SK-N-MC (cell line): ENCODE data around the gene ARAF.
"Not testable (repeated sequence)": the region's sequence is repeated elsewhere in the genome, so short reads cannot be mapped to it uniquely, and the experiment has no call there.

Experiments
- DNase-seq: peaks from one replicate; pipeline ENCODE4 v3.0.0-alpha.2; 2011; ENCODE audit warnings: low read depth, low spot score
- H3K27ac ChIP-seq: fragments of 200-600 bp; sonication (generic); 2 replicates; pipeline ENCODE4 v1.5.1; 2016; ENCODE audit warnings: mixed run types
- H3K36me3 ChIP-seq: fragments of 200-600 bp; sonication (generic); 2 replicates; pipeline ENCODE4 v1.6.1; 2017; ENCODE audit warnings: antibody characterized with exemption, low read length, mixed read lengths; ENCODE audit not compliant: insufficient read depth
- H3K4me3 ChIP-seq: fragments of 200-600 bp; sonication (generic); 2 replicates; pipeline ENCODE4 v1.5.1; 2016
- H3K9ac ChIP-seq: fragments of 200-600 bp; sonication (generic); 2 replicates; pipeline ENCODE4 v1.8.0; 2017; ENCODE audit warnings: mixed run types, mixed read lengths; ENCODE audit not compliant: insufficient read length
- H3K9me3 ChIP-seq: fragments of 200-600 bp; sonication (generic); 2 replicates; pipeline ENCODE4 v1.6.1; 2017; ENCODE audit warnings: low read depth, mild to moderate bottlenecking, antibody characterized with exemption, low read length, moderate library complexity, mixed read lengths
- EZH2 ChIP-seq: fragments of 200-600 bp; sonication (generic); IDR thresholded peaks from one replicate; pipeline ENCODE4 v1.6.1; 2017; ENCODE audit warnings: antibody characterized with exemption
- FOXP2 ChIP-seq: optimal IDR thresholded peaks from 2 replicates; pipeline ENCODE3; 2011; ENCODE audit warnings: mild to moderate bottlenecking, moderate library complexity; ENCODE audit not compliant: insufficient read depth; ENCODE audit errors: extremely low read length, control extremely low read depth
- POLR2AphosphoS5 ChIP-seq: IDR thresholded peaks from 2 replicates; pipeline ENCODE4 v1.6.1; 2012; ENCODE audit warnings: mild to moderate bottlenecking, low read depth, low read length, borderline replicate concordance

Gene ARAF

GRCh38 chrX:47587906-47588735 is 27.1 kb downstream of the ARAF start:
- Histone ChIP-seq H3K27ac (no peak overlapping the region), H3K9ac (no peak overlapping the region), H3K4me3 (no peak overlapping the region), H3K36me3 (no peaks in the 10 kb centered on the region), H3K9me3 (no peaks in the 10 kb centered on the region)
- DNase-seq: no peak
- no peak for TF ChIP-seq EZH2
- no peak for TF ChIP-seq POLR2AphosphoS5
- no peak for TF ChIP-seq FOXP2

DNA sequence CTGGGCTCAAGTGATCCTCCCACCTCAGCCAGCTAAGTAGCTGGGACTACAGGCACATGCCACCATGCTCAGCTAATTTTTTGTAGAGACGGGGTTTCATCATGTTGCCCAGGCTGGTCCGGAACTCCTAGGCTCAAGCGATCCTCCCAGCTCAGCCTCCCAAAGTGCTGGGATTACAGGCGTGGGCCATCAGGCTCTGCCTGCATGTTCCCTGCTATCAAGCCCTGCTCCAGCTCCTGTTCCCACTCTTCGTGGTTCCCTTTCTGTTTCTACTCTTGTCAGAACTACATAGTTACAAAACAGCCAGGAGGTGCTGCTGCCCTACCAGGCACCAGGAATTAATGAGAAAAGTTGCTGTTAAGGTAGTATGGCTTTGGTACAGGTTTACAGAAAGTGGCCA is 30.0 kb downstream of the ARAF start:
- no peak overlapping the region for H3K4me3 ChIP-seq
- TF ChIP-seq EZH2 (no peak), POLR2AphosphoS5 (no peak), FOXP2 (no peak)
- H3K9ac ChIP-seq: no peak overlapping the region
- H3K9me3 ChIP-seq: no peaks in the 10 kb centered on the region
- DNase-seq: no peak
- no peak overlapping the region for H3K27ac ChIP-seq
- no peaks in the 10 kb centered on the region for H3K36me3 ChIP-seq

DNA sequence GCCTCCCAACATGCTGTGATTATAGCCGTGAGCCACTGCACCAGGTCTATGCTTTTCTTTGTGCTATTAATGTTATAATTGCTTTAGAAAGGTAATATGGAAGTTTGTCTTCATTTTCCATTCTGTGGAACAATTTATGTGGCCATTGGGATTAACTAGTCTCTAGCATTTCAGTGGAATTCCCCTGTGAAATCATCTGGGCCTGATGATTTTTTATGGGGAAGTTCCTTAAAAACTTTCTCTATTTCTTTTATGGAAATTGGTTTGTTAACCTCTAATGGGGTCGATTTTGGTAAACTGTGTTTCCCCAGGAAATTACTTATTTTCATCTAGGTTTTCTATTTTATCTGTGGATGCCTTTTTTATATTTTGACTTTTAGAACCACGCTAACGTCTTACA is 32.5 kb downstream of the ARAF start:
- no peak overlapping the region for H3K9ac ChIP-seq
- H3K4me3 ChIP-seq: no peak overlapping the region
- TF ChIP-seq POLR2AphosphoS5 (no peak), EZH2 (no peak), FOXP2 (no peak)
- no peak overlapping the region for H3K27ac ChIP-seq
- DNase-seq: no peak
- 0 out of 2 replicates have a peak, but pooled peaks cover 6% of the 10 kb centered on the region for H3K36me3 ChIP-seq
- no peaks in the 10 kb centered on the region for H3K9me3 ChIP-seq

GRCh38 chrX:47595716-47596251 is 34.8 kb downstream of the ARAF start:
- no peaks in the 10 kb centered on the region for H3K9me3 ChIP-seq
- H3K9ac ChIP-seq: peak overlapping the region; percentile 17
- H3K27ac ChIP-seq: peak overlapping the region; percentile 83
- DNase-seq: no peak
- TF ChIP-seq POLR2AphosphoS5 (no peak), EZH2 (no peak), FOXP2 (no peak)
- H3K36me3 ChIP-seq: peaks cover 14% of the 10 kb centered on the region; the same call in 1 of the 2 replicates
- peak overlapping the region; percentile 52 for H3K4me3 ChIP-seq

DNA sequence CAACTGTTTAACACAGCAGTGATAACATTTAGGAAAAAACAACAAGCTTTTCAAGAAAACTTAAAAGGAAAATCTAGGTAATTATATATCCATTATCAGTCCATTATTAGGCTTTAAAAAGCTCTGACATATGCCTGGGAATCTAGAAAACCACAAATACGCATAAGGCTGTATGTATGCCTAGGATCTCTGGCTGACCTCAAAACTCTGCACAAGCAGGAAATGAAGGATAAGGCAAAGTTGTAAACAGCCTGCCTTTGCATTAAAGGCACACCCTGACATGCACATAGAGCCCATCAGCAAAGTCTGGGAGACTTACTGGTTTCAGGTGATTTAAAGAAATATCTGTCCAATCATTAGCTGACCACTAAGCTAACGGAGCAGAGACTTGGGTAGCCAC is 35.3 kb downstream of the ARAF start:
- no peak overlapping the region for H3K9ac ChIP-seq
- TF ChIP-seq EZH2: no peak
- no peak for TF ChIP-seq POLR2AphosphoS5
- TF ChIP-seq FOXP2: no peak
- peak overlapping the region; percentile 83 for H3K27ac ChIP-seq
- peak overlapping the region; percentile 52; the same call in 1 of the 2 replicates for H3K4me3 ChIP-seq
- H3K36me3 ChIP-seq: peaks cover 14% of the 10 kb centered on the region; the same call in 1 of the 2 replicates
- no peaks in the 10 kb centered on the region for H3K9me3 ChIP-seq
- DNase-seq: peak; percentile 51

GRCh38 chrX:47597222-47597621 is 36.2 kb downstream of the ARAF start:
- peaks cover 14% of the 10 kb centered on the region; the same call in 1 of the 2 replicates for H3K36me3 ChIP-seq
- no peak overlapping the region for H3K4me3 ChIP-seq
- no peak overlapping the region for H3K27ac ChIP-seq
- TF ChIP-seq POLR2AphosphoS5 (no peak), EZH2 (no peak), FOXP2 (no peak)
- no peaks in the 10 kb centered on the region for H3K9me3 ChIP-seq
- H3K9ac ChIP-seq: no peak overlapping the region
- no peak for DNase-seq

DNA sequence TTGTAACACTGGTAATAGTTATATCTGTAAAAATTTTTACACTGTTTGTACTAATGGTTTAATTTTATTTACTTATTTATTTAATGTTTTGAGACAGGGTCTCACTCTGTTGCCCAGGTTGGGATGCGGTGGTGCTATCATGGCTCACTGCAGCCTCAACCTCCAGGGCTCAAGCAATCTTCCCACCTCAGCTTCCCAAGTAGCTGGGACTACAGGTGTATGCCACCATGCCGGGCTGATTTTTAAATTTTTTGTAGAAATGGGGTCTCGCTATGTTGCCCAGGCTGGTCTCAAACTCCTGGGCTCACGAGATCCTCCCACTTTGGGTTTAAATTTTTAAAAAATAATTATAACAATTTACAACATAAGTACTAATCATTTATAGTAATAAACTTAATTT is 42.1 kb downstream of the ARAF start:
- H3K9me3 ChIP-seq, H3K36me3 ChIP-seq, H3K9ac ChIP-seq, DNase-seq, H3K27ac ChIP-seq, H3K4me3 ChIP-seq: not testable (repeated sequence)

DNA sequence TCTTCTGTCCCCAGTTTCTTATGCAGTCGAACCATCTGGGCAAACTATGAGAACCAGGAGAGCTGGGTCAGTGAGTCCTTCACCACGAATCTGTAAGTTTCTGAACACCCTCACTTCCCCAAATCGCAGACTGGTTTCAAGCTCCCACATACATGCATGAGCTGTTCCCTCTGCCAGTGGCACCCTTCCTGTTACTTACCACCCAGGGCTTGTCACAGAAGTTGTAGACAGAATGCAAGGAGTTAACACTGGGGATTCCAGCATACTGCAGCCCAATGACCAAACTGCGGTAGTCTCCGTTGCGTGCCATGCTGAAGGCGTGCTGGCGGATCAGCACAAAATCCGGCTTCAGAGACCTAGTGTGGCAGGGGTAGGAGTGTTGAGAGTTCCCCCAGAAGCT is 44.0 kb downstream of the ARAF start:
- Histone ChIP-seq H3K36me3 (peaks cover 7% of the 10 kb centered on the region; the same call in 1 of the 2 replicates), H3K27ac (0 out of 2 replicates have a peak overlapping the region, but pooled peaks have one; percentile 55), H3K9ac (peak overlapping the region; percentile 11), H3K4me3 (no peak overlapping the region), H3K9me3 (no peaks in the 10 kb centered on the region)
- no peak for DNase-seq
- TF ChIP-seq POLR2AphosphoS5 (no peak), FOXP2 (no peak), EZH2 (no peak)

- TF ChIP-seq EZH2: no peak
- no peak for TF ChIP-seq POLR2AphosphoS5
- TF ChIP-seq FOXP2: no peak
- Histone ChIP-seq H3K4me3 (no peak overlapping the region), H3K36me3 (no peaks in the 10 kb centered on the region; the same call in 1 of the 2 replicates), H3K9ac (peak overlapping the region; percentile 10), H3K27ac (peak overlapping the region; percentile 98), H3K9me3 (no peaks in the 10 kb centered on the region)
- DNase-seq: no peak
Measured at GRCh38 chrX:47607091-47607490, 46.1 kb downstream of the ARAF start.
